ENCODE results near the gene DAZAP1.
"Not testable (repeated sequence)": the region's sequence is repeated elsewhere in the genome, so short reads cannot be mapped to it uniquely, and the experiment has no call there.

The DAZAP1 gene

GRCh38 chr19:1426736-1427135 is 19.4 kb downstream of the DAZAP1 start:
- DNase-seq = no peak

DNA sequence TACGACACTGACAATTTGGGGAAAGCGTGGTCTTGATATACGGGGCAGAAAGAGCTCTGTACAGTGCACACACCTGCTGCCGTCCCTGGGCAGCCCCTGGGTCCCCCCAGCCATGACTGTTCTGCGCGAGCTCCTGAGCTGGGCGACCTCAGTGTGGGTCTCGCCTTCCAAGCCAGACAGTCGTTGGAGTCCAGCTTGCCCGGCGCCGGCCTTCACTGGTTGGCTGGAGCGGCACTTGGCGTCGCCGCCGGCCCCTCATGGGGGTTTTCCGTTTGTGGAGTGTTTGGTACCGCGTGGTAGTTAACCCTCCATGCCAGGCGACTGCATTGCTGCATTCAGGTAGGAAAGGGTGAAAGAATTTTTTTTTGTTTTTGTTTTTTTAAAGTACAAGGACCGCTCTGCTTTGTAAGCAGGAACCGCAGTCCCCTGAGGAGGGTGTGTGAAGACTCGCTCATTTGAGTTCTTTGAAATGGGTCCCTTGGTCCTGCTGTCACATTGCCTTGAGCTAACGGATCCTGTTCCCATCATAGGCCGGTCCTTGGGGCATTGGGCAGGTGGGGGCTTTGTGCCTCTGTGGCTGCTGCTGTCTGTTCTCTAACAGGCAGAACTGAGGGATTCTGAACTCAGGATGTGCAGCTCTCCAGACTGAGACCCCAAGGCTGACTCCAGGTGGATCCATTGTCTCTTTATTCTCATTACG is 20.0 kb downstream of the DAZAP1 start:
- DNase-seq = no peak

- DNase-seq = no peak
Observed at GRCh38 chr19:1428738-1429391, 21.5 kb downstream of the DAZAP1 start.

- DNase-seq = no peak
Observed at GRCh38 chr19:1429750-1430149, 22.4 kb downstream of the DAZAP1 start.

- no peak for DNase-seq
Observed at GRCh38 chr19:1430246-1430645, 22.9 kb downstream of the DAZAP1 start.

DNA sequence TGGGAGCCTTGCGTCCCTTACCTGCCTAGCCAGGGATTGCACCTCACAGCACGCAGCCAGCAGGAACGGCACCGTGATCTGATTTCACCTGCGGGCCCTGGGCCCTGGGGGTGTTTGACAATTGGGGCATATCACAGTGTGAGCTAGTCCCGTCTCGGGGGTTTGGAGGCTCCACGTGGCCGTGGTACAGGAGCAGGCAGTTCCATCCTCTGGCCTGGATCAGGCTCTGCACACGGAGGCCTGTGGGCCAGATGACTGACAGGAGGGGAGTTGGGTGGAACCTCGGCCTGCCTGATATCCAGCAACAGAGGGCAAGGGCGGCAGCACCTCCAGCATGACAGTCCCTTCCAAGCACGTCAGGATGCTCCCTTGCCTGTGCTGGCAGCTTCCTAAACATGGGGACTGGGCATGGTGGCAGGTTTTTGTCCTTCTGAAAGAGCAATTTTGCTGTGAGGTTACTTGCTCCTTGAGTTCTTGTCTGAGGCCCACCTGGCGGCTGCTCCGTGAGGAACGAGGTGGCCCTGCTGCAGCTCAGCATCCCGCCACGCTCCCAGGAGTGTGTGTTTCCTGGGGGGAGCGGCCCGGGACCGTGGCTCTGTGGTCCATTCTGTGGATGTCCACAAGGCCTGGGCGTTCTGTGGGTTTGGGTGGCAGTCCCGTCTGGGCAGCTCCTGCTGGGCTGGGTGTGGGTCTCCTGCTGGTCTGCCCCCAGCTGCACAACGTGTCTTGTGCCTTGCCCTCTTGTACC is 24.5 kb downstream of the DAZAP1 start:
- DNase-seq = no peak

DNA sequence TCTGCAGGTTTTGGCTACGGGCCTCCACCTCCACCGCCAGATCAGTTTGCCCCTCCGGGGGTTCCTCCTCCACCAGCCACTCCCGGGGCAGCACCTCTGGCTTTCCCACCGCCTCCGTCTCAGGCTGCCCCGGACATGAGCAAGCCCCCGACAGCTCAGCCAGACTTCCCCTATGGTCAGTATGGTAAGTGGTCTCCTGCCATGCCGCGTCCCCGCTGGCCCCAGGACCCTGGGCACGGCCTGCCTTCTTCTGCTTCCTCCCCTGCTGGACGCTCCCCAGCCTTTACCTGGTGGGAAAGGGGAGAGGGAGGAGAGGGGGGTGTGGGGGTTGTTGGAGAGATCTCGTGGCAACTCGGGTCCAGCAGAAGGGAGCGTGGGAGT is 25.1 kb downstream of the DAZAP1 start:
- DNase-seq = no peak

DNA sequence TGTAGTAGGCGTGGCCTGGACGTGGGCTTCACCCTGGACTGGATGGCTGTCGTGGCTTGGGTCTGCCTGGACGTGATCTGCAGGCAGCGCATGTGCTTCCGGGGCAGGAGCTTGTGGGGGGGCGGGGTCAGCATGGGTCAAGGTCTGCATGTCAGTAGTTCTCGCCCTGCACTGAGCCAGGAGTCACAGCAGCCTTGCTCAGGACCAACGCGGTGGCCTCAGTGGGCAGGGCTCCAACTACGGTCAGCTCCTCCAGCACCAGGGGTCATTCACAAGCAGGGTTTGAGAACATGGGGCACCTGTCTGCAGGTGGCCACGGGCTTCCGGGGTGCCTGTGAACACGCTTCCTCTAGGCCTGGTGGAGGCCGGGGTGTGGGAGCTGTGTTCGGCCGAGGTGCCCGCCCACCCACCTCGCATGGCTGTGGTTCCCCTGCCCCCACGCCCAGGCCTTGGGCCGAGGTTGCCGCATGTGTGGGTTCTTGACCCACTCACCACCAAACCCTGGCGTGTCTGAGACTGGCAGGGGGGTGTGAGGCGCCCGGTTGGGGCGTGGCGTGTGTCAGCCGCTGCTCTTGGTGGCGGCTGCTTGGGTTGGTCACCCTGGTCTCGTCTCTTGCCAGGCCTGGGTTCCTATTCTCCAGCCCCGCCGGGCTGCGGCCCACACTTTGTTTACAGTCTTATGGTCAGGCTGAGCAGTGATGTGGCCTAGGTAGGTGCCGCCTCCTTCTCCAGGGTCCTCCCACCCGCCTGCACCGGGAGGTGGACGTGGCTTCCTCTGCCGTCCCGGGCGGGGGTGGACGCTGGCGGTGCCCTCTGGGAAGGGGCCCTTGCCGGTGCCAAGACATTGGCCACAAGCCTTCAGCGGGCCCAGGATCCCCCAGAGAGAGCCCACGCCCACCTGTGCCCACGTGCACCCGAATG is 26.0 kb downstream of the DAZAP1 start:
- no peak for DNase-seq

DNA sequence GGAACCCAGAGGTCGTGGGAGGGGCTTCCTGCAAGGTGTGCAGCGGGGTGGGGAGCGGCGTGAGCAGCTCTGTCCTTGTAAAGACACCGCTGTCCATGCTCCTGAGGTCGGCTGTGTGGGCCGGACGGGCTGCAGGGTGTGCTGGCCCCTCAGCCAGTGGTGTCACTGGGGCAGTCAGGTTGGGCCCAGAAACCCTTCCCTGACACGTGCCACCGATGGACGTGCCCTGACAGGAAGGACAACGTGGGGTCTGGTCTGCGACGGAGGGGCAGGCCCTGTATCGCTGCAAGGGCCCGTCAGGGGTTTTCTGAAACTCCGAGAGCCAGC is 26.6 kb downstream of the DAZAP1 start:
- no peak for DNase-seq

DNA sequence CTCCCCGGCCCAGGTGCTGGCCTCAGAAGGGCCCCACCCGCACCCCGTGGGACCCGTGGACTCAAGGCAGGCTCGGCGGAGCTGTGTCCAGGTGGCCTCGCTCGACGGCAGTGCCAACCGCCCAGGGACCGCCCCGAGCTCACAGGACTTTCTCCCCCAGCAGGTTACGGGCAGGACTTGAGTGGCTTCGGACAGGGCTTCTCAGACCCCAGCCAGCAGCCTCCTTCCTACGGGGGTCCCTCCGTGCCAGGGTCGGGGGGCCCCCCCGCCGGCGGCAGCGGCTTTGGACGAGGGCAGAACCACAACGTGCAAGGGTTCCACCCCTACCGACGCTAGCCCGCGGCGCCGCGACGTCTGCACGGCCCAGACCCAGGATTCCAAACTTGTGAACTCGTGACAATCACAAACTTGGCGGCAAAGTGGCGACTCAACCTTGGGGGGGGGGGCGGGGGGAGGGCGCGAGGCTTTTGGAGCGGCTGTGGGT is 27.2 kb downstream of the DAZAP1 start:
- DNase-seq = no peak

- no peak for DNase-seq
Observed at GRCh38 chr19:1435378-1435989, 28.1 kb downstream of the DAZAP1 start.

DNA sequence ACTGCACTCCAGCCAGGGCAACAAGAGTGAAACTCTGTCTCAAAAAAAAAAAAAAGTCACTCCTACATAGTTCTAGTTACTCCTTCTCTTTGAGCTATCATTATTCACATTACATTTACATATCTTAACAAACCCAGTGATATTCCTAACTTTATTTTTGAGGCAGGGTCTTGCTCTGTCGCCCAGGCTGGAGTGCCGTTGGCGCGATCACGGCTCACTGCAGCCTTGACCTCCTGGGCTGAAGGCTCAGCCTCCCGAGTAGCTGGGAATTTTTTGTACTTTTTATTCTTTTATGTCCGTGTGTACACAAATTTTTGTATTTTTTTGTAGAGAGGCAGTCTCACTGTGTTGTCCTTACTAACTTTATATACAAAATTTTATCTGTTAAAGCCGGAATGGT is 30.2 kb downstream of the DAZAP1 start:
- DNase-seq = no peak

- DNase-seq = peak; percentile 70
Observed at GRCh38 chr19:1438035-1438932, 30.9 kb downstream of the DAZAP1 start, which contains the start of gene RPS15. Gene RPS15, plus strand, starts transcription at chr19:1438396. Its CDS starts 30 bp downstream, at chr19:1438426.

DNA sequence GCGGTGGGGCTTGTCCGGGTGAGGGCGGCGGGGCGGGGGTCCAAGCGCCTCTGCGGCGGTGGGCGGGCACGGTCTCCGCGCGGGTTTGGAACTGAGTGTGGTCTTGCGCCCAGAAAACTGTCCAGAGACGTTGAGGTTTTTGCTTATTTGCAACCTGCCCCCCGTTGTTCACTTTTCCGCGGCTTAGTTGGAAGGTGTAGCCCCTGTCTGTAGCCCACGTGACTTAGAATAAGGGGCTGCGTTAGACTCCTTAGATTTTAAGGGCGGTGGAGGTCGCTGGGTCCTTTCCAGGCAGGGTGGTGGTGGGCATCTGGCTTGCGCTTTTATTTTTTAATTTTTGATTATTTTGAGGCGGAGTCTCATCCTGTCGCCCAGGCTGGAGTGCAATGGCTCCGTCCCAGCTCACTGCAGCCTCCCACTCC is 31.6 kb downstream of the DAZAP1 start:
- DNase-seq = no peak

GRCh38 chr19:1439525-1440417 is 32.4 kb downstream of the DAZAP1 start:
- not testable (repeated sequence) for DNase-seq

GRCh38 chr19:1440418-1440801 is 33.0 kb downstream of the DAZAP1 start:
- DNase-seq = no peak

- no peak for DNase-seq
Observed at GRCh38 chr19:1441022-1441426, 33.6 kb downstream of the DAZAP1 start.

DNA sequence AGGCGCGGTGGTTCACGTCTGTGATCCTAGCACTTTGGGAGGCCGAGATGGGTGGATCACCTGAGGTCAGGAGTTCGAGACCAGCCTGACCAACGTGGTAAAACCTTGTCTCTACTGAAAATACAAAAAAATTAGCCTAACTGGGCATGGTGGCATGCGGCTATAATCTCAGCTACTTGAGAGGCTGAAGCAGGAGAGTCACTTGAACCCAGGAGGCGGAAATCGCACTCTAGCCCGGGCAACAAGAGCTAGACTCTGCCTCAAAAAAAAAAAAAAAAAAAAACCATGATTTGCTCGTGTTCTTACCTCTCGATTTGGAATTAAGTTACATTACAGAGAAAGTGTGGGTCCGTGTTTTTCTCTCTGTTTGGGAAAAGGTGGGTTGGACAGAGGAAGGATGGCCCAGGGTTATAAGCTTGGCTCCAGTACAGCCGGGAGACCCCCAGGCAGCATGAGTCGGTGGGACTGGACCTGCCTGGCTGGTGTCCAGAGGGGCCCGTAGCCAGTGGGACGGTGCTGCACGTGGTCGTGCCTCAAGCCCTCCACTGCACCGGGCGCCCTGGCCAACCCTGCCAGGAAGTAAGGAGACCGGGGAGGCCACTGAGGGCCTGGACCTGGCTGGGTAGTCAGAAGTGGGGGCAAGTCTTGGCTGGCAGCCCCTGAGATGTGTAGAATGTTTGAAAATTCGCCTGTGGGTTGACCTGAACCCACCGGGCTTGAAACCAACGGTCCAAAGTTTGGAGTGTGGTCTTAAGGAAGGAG is 34.5 kb downstream of the DAZAP1 start:
- DNase-seq = no peak

DNA sequence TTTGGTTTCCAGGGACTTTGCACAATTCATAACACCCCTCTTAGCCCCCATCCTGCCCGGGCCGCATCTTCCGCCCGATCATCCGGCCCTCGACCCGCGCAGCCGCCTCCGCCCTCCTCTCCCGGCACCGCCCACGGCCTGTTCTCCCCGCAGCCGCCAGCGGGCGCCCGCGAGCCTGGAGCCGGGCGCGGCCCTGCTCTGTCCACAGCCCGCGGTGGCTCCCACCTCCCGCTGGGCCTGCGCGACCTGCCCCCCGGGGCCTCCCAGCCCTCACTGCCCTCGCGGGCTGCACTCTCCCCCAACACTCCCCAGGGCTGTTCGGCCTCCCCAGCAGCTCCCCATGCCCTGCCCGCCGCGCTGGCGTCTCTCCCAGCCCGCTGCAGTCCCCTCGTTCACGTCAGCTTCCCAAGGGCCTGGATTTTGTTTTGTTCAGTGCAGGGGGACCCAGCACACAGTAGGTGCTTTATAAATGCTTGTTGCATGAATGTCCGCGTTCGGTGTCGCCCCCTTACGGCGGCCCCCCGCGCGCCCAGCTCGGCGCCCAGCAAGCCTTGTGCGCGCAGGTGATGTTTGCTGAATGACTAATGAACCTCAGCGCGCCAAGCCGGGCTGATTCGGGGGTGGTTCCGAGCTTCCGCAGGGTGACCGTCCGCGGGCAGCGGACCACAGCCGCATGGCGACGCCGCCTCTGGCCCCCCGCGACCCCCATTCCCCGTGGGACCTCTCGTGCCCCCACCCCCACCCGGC is 38.0 kb downstream of the DAZAP1 start:
- DNase-seq = no peak
